ENCODE results near the gene RBSN.

GRCh38 chr3:15092686-15093085 is 6.3 kb downstream of the RBSN start:
- TF ChIP-seq CTCF (IDR thresholded peaks at IDR 0.05): no peak
- no peak for TF ChIP-seq POLR2A (IDR thresholded peaks at IDR 0.05)
- no peak for TF ChIP-seq POLR2AphosphoS5 (IDR thresholded peaks at IDR 0.05)

All from prostate gland (tissue), 2 donors.